Gastroesophageal sphincter (tissue), 4 donors: Measurements from ENCODE around the gene MYLK. TPM values are rescaled to one million over a fixed set of nuclear protein-coding genes. Genes with fewer than 3 reads are reported as not detected.
A peak's percentile ranks its signal among the peaks of the same experiment; 100 is the strongest.
"Not testable (repeated sequence)": the region's sequence is repeated elsewhere in the genome, so short reads cannot be mapped to it uniquely, and the experiment has no call there.

Experiments
- ATAC-seq: fragments of 150-250 bp; one replicate; pipeline ENCODE4 v1.9.1; 2016; ENCODE audit warnings: mild to moderate bottlenecking, moderate library complexity
- H3K27ac ChIP-seq, 4 donors: fragments of 200-600 bp; sonication (generic) in 3 of 4; 1 replicate in 3 of 4; 2 replicates in 1 of 4; pipeline ENCODE4 v1.5.1; 2016 to 2019
- H3K27me3 ChIP-seq: fragments of 200-600 bp; sonication (generic); one replicate; pipeline ENCODE4 v1.5.1; 2019
- H3K36me3 ChIP-seq, 2 donors: fragments of 200-600 bp; sonication (generic); one replicate each; pipeline ENCODE4 v1.5.1; 2019; ENCODE audit warnings: control low read depth in 1 of 2
- H3K4me1 ChIP-seq, 3 donors: fragments of 200-600 bp; sonication (generic); 1 replicate in 2 of 3; 2 replicates in 1 of 3; pipeline ENCODE4 v1.5.1; 2016 to 2019; ENCODE audit warnings: control low read depth in 2 of 3
- H3K4me3 ChIP-seq, 2 donors: fragments of 200-600 bp; sonication (generic); one replicate each; pipeline ENCODE4 v1.5.1; 2019; ENCODE audit warnings: mild to moderate bottlenecking in 1 of 2, moderate library complexity in 1 of 2
- H3K9me3 ChIP-seq, 3 donors: fragments of 200-600 bp; sonication (generic); one replicate each; pipeline ENCODE4 v1.5.1; 2017 to 2019; ENCODE audit warnings: control low read depth in 2 of 3
- EP300 ChIP-seq: sonication (generic); formaldehyde crosslinking; IDR thresholded peaks from one replicate; pipeline ENCODE4 v1.6.1; 2017; ENCODE audit warnings: antibody characterized with exemption, mild to moderate bottlenecking
- POLR2A ChIP-seq, 2 donors: fragments of 450-650 bp; IDR thresholded peaks; one replicate each; pipeline ENCODE4 v1.6.1; 2017; ENCODE audit warnings: antibody characterized with exemption in 2 of 2, mild to moderate bottlenecking in 2 of 2, moderate library complexity in 1 of 2
- POLR2AphosphoS5 ChIP-seq: sonication (generic); formaldehyde crosslinking; IDR thresholded peaks from one replicate; pipeline ENCODE4 v1.6.1; 2017; ENCODE audit warnings: antibody characterized with exemption
- WGBS, 2 donors: methylation state at CpG; one replicate each; pipeline ENCODE4 v1.1.5; 2018; ENCODE audit warnings: low coverage in 1 of 2; 5-methylcytosine and 5-hydroxymethylcytosine counted together
- total RNA-seq, 4 donors: library from RNA; depleted of rRNA; stranded (reverse); fragments of >200 nt; gene quantifications; one replicate each; pipeline ENCODE4 v1.1.0, GENCODE V29; 2016
- TF ChIP-seq, protein P1 (sequence below), 4 experiments: fragments of 200-600 bp in 2 of 4; fragments of 450-650 bp in 2 of 4; sonication (generic) in 1 of 4; IDR thresholded peaks; one replicate each; pipeline ENCODE4 v1.5.1; 2017 to 2019; ENCODE audit warnings: antibody characterized with exemption in 4 of 4, mild to moderate bottlenecking in 2 of 4, moderate library complexity in 2 of 4

The MYLK gene
- total RNA-seq, 4 donors from 2014 or later, result 1,558 to 2,522 (median 2,261) TPM

DNA sequence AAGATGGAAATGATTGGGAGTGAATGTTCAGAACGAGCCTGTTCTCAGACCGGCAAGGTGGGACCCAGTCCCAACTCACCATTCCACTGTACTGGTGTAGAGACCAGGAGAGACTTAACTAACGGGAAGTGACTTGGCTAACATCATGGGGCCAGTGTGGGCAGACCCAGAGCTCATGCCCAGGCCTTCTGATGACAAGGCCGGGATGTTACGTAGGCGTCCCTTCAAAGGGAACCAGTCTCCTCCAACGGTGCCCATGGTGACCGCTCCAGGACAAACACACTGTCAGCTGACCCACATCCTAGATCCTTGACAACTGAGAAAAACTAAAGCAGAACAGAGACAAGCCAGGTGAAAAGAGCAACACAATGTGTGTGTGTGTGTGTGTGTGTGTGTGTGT is 170.9 kb downstream of the MYLK start:
- Histone ChIP-seq H3K27me3 (no peaks in the 10 kb centered on the region), H3K9me3 (no peaks in the 10 kb centered on the region), H3K4me1 (peaks cover 4 to 37% (median 11%) of the 10 kb centered on the region in 3 donors), H3K36me3 (no peaks in the 10 kb centered on the region), H3K4me3 (no peak overlapping the region), H3K27ac (peak overlapping the region; percentile 69 to 91 (median 81))
- ATAC-seq, result peak; percentile 79
- WGBS, 2 donors, result 67% methylated on average over 4 of the region's 8 CpGs; no CpG with 5 or more reads in 1 of the 2 donors
- TF ChIP-seq POLR2AphosphoS5, result no peak
- TF ChIP-seq POLR2A (IDR thresholded peaks at IDR 0.05), result no peak
- TF ChIP-seq EP300, result no peak
- TF ChIP-seq, protein P1, sequence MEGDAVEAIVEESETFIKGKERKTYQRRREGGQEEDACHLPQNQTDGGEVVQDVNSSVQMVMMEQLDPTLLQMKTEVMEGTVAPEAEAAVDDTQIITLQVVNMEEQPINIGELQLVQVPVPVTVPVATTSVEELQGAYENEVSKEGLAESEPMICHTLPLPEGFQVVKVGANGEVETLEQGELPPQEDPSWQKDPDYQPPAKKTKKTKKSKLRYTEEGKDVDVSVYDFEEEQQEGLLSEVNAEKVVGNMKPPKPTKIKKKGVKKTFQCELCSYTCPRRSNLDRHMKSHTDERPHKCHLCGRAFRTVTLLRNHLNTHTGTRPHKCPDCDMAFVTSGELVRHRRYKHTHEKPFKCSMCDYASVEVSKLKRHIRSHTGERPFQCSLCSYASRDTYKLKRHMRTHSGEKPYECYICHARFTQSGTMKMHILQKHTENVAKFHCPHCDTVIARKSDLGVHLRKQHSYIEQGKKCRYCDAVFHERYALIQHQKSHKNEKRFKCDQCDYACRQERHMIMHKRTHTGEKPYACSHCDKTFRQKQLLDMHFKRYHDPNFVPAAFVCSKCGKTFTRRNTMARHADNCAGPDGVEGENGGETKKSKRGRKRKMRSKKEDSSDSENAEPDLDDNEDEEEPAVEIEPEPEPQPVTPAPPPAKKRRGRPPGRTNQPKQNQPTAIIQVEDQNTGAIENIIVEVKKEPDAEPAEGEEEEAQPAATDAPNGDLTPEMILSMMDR (IDR thresholded peaks at IDR 0.05), result no peak

DNA sequence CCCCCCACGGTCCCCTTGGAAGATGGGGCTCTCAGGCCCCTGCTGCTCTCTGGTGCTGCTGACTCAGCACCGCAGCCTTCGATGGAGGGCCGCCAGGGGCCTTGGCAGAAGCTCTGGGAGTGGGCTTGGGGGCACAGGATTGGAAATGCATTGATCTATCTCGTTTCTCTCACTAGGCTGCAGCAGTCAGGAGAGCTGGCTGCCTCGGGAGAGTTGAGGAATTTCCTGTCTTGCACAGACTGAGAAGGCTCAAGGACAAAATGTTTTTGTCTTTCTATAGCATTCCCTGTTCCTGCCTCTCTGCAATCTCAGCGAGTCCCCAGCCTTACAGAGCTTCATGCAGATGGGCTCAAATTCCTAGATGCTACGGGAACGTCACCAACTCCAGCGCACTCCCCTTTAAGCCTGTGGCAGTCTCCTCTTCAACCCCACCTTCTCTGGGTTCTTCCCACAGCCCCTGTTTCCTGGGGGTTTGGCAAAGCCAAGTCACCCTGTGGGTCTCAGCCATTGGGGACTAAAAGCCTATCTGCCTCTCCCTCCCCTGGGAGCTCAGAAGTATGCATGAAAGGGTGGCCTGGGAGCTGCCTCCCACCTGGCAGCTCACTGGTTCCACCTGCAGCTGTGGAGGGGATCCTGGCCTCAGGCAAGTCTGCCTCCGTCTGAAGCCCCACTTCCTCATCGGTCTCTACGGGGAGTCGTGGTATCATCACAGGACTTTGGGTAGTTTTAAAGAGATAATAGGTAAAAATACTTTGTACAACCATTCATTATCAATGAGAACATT is 171.9 kb downstream of the MYLK start:
- peak; percentile 49 for ATAC-seq
- Histone ChIP-seq H3K4me1 (peaks cover 4 to 31% (median 11%) of the 10 kb centered on the region in 3 donors), H3K36me3 (peaks cover 0 to 6% of the 10 kb centered on the region in 2 donors), H3K4me3 (no peak overlapping the region), H3K27me3 (no peaks in the 10 kb centered on the region), H3K27ac (peak overlapping the region; percentile 69 to 91 (median 81)), H3K9me3 (no peaks in the 10 kb centered on the region)
- 53 to 62% methylated on average over 7 to 10 of the region's 14 CpGs for WGBS, 2 donors
- TF ChIP-seq POLR2AphosphoS5 (no peak), POLR2A (IDR thresholded peaks at IDR 0.05) (no peak), EP300 (no peak)
- TF ChIP-seq, protein P1 (IDR thresholded peaks at IDR 0.05), result no peak

DNA sequence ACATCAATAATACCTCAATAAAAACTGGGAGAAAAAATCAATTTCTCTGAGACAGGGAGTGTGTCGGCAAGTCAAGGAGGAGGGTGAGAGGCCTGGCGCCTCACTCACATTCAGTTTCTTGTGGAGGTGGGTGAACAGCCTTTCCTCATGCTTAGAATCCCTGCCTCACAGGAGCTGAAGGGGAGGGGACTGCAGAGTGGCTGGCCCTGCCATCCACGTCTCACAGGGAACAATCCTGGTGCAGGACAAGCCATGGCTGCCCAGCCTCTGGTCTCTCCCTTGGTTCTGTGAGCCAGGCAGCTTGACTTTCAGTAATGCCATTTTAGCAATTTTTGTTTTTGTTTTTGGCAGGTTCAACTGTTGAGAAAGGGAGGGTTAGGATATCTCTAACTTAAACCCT is 172.8 kb downstream of the MYLK start:
- Histone ChIP-seq H3K27ac (peak overlapping the region; percentile 69 to 91 (median 81)), H3K27me3 (no peaks in the 10 kb centered on the region), H3K4me3 (no peak overlapping the region), H3K9me3 (no peaks in the 10 kb centered on the region), H3K4me1 (peaks cover 4 to 31% (median 11%) of the 10 kb centered on the region in 3 donors), H3K36me3 (peaks cover 0 to 6% of the 10 kb centered on the region in 2 donors)
- ATAC-seq, result no peak
- TF ChIP-seq POLR2AphosphoS5 (no peak), POLR2A (IDR thresholded peaks at IDR 0.05) (no peak)
- TF ChIP-seq, protein P1 (IDR thresholded peaks at IDR 0.05), result no peak
- WGBS, 2 donors, result 80 to 93% methylated on average over 1 to 3 of the region's 3 CpGs

DNA sequence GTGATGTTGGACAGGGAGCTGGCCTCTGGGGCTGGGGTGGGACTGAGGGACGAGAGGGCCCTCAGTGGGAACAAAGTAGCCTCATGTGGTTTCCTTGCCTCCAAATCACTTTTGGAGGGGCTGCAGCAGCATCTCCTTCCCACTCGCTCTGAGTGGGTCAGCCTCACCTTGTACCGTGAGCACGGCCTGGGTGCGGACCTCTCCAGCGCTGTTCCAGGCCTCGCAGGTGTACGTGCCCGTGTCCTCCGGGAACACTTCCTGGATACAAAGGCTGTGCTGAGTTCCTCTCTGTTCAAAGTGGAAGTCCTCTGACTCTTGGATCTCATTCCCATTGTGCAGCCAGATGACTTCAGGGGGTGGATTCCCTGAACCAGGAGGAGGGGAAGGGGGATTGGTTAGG is 175.6 kb downstream of the MYLK start:
- no peaks in the 10 kb centered on the region for H3K9me3 ChIP-seq
- H3K4me3 ChIP-seq, result no peak overlapping the region
- H3K27me3 ChIP-seq, result no peaks in the 10 kb centered on the region
- 81 to 87% methylated on average over 3 to 8 of the region's 10 CpGs for WGBS, 2 donors
- no peak for ATAC-seq
- H3K36me3 ChIP-seq, result peaks cover 0 to 6% of the 10 kb centered on the region in 2 donors
- H3K4me1 ChIP-seq, result peaks cover 4 to 45% (median 11%) of the 10 kb centered on the region in 3 donors
- no peak overlapping the region for H3K27ac ChIP-seq
- TF ChIP-seq POLR2A (IDR thresholded peaks at IDR 0.05) (no peak), EP300 (no peak), POLR2AphosphoS5 (no peak)
- TF ChIP-seq, protein P1 (IDR thresholded peaks at IDR 0.05), result no peak

DNA sequence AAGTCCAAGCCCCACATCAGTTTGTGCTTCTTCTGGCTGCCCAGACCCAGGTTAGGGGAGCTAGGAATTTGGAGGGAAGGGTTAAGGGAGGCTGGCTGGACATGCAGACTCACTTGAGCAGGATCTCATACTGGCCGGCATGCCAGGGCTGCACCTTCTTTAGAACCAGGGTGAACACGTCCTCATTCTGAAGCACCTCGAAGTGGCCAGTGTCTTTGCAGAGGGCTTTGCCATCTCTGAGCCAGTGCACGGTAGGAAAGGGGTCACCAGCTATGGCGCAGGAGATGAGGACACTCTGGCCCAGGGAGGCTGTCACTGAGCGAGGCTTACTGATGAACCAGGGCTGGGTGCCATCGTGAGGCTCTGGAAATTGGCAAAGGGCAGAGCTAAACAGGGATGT is 176.5 kb downstream of the MYLK start:
- 84% methylated on average over 3 of the region's 7 CpGs; no CpG with 5 or more reads in 1 of the 2 donors for WGBS, 2 donors
- H3K36me3 ChIP-seq, H3K9me3 ChIP-seq, ATAC-seq, H3K27ac ChIP-seq, H3K27me3 ChIP-seq, H3K4me3 ChIP-seq: not testable (repeated sequence)
- peaks cover 4 to 47% (median 11%) of the 10 kb centered on the region in 3 donors for H3K4me1 ChIP-seq
